Activated CD4-positive, alpha-beta T cell treated with anti-CD3 and anti-CD28 coated beads, Interleukin-2, Interleukin-6, amounts not matched to agents 100 ng/mL and 50 ng/mL, durations not matched to agents 16 hours and 8 hours (primary cell): ENCODE results near the gene IL20RA.
"Not testable (repeated sequence)": the region's sequence is repeated elsewhere in the genome, so short reads cannot be mapped to it uniquely, and the experiment has no call there.

Source experiments
- DNase-seq: peaks from one replicate; pipeline ENCODE4 v3.0.0-alpha.2; 2020

IL20RA gene, protein sequence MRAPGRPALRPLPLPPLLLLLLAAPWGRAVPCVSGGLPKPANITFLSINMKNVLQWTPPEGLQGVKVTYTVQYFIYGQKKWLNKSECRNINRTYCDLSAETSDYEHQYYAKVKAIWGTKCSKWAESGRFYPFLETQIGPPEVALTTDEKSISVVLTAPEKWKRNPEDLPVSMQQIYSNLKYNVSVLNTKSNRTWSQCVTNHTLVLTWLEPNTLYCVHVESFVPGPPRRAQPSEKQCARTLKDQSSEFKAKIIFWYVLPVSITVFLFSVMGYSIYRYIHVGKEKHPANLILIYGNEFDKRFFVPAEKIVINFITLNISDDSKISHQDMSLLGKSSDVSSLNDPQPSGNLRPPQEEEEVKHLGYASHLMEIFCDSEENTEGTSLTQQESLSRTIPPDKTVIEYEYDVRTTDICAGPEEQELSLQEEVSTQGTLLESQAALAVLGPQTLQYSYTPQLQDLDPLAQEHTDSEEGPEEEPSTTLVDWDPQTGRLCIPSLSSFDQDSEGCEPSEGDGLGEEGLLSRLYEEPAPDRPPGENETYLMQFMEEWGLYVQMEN

GRCh38 chr6:137044366-137045221 lies at the start of gene IL20RA:
TSS of gene IL20RA (minus strand) at chr6:137044965. CDS start at chr6:137044728, 237 bp downstream.
- DNase-seq, result no peak

- DNase-seq, result peak; percentile 48
Observed at GRCh38 chr6:137093183-137094069, 48.7 kb upstream of the IL20RA start.

DNA sequence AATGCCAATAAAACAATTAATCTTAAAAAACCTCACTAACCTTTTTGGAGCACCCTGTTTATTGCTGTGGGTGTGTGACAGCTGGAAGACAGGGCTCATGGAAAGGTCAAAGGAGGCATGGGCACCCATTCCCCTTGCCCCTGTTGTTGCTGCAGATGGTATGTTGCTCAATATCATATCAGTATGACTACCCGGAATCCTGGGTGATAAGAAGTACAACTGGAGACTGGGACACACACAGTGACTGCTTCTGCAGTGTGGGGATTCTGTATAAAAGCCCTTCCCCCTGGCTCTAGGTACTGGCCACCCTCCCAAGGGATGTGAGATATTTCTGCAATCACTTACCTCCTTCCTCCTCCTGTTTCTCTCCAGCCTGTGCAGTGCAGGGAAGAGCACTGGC lies 47.3 kb upstream of the IL20RA start:
- no peak for DNase-seq

DNA sequence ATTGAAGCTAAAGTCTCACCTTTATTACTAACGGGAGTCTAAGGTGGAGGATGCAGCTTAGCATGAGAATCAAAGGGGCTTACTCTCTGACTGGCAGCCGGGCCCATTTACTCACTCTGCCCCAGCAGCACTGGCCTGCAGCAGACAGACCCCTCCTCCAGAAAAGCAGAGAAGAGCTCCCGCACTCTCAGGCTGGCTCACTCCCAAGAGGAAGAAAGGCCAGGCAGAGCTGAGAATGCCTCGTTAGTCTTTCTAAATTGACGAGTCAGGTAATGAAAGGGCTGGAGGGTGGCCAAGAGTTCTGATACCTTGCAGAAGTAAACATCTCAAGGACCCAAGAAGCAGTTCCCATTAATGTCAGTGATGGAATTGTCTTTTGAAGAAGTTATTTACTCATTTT lies 44.5 kb upstream of the IL20RA start:
- no peak for DNase-seq

DNA sequence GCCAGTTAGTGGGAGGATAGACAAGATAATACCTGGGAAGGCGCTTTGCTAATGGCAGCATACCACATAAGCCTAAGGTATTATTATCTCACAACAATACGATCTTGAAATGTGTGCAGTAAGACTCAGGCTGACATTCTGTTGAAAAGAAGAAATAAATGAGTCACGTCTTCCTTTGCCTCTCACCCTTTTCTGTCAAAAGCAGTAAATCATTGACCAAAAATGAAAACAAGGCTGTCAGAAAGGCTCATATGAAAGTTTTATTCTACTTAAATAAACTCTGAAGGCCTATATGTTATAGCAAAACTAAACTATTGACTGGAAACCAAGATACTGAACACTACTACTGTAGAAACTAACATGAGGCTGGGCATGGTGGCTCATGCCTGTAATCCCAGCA lies 43.1 kb upstream of the IL20RA start:
- peak; percentile 49 for DNase-seq

- no peak for DNase-seq
Observed at GRCh38 chr6:137086031-137086430, 41.3 kb upstream of the IL20RA start.

GRCh38 chr6:137084865-137085617 lies 40.3 kb upstream of the IL20RA start:
- peak; percentile 34 for DNase-seq

DNA sequence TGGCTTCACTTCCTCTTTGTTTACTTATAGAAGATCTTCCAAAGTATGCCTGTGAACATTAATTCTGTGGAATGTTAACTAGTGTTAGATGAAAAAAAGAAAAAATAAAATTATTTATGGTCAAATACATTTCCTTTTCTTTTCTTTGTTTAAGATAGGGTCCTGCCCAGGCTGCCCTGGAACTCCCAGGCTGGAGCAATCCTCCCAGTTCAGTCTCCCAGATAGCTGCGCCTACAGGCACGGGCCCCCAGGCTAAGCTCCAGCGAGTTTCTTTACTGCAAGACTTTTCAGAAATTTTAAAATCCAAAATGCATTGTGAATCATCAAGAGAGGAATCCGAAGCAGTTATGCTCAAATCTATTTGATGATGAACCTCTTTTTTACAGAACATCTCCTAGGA lies 39.3 kb upstream of the IL20RA start:
- DNase-seq, result no peak

DNA sequence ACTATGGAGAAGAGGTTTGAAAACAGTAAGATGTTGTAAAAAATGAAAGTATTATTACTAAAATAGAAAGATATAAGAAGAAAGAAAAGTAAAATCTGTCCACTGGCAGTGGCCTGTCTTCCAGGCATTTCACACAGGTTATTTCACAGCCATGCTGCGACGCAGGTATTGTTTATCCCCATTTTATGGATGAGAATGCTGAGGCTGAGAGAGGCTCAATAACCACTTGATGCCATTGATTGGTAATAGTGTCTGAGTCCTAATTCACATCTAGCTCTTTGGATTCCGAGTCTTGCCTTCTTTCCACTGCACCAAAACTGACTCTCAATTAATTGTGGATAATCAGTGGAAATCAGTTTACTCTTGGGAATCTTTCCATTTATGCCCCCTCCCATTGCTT lies 37.2 kb upstream of the IL20RA start:
- no peak for DNase-seq

GRCh38 chr6:137080711-137081110 lies 35.9 kb upstream of the IL20RA start:
- no peak for DNase-seq

DNA sequence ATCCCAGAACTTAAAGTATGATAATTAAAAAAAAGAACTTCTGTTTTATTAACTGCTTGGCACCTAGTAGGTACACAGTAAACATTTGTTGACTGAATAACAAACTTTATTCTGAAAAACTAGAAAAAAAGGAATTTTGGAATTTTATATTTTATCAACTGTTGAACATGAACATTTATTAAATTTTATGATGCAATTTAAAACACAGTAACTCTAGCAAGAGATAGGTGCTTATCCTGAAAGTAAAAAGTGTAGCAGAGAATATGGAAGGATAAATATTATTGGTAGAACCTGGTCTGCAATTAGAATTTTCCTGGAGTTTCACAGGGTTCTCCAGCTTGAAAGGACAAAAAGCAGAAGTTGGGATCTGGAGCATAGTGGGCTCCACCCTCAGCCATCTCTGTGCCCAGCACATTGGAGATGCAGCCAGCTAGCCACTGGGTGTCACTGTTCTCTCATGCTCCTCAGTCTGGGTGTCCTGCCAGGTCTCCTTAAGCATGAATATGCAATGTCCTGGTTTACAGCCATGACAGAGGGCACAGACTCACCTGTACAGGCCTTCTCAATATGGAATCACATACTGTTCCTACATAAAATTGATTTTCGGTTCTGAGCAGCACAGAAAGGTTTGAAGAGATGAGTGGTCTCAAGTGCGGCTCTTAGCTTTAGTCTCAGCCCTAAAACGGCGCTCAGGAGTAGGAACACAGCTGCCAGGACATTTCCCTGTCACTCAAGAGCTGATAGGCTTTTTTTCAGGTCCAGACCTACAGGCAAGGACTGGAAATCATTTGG lies 31.7 kb upstream of the IL20RA start:
- peak; percentile 68 for DNase-seq

DNA sequence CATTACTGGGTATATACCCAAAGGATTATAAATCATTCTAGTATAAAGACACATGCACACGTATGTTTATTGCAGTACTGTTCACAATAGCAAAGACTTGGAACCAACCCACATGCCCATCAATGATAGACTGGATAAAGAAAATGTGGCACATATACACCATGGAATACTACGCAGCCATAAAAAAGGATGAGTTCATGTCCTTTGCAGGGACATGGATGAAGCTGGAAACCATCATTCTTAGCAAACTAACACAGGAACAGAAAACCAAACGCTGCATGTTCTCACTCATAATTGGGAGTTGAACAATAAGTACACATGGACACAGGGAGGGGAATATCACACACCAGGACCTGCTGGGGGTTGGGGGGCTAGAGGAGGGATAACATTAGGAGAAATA lies 31.0 kb upstream of the IL20RA start:
- not testable (repeated sequence) for DNase-seq

DNA sequence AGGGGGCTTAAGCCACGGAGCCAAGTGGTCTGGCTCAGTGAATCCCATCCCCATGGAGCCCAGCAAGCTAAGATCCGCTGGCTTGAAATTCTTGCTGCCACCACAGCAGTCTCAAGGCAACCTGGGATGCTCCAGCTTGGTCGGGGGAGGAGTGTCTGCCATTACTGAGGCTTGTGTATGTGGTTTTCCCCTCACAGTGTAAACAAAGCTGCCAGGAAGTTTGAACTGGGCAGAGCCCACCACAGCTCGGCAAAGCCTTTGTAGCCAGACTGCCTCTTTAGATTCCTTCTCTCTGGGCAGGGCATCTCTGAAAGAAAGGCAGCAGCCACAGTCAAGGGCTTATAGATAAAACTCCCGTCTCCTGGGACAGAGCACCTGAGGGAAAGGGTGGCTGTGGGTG lies 25.5 kb upstream of the IL20RA start:
- DNase-seq, result no peak

GRCh38 chr6:137067399-137067798 lies 22.6 kb upstream of the IL20RA start:
- DNase-seq, result no peak

DNA sequence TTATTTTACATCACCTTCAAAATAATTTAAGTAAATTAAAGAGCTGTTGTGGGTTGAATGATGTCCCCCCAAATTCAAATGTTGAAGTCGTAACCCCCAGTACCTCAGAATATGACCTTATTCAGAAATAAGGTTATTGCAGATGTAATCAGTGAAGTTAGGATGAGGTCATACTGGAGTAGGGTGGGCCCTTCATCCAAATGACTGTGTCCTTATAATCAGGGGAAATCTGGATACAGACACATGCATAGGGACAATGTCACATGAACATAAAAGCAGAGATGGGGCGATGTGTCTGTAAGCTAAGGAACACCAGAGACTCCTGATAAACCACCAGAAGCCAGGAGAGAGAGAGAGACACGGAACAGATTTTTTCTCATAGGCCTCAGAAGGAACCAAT lies 13.3 kb upstream of the IL20RA start:
- DNase-seq, result no peak

- no peak for DNase-seq
Observed at GRCh38 chr6:137056121-137056880, 11.5 kb upstream of the IL20RA start.

DNA sequence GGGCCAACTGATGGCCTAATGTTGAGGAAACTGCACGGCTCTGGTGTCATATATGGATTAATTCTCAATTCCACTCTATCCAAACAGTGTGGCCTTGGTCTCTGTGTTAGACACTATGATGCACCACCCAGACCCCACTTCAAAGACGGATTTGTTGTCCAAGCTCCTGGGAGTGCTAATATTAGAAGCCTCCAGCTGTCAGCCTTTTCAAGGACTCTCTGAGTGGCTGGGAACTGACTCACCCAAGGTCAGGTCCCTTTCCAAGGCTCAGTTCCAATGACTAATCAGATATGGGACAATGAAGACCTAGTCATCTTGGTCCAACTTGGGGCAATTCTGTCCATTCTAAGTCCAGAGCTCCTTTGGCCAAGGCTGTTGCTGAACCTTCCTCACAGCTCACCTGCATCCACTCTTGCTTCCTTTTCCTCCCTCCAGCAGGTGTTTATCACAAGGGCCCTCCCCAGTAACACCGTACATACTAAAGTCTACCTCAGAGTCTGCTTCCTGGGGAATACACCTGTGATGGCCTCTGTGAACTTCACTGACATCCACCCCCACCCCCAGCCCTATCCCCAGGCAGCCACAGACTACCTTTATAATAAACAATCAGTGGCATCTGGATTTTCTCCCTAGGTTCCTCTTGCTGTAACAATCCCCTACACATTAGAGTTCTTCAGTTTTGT lies 7.2 kb upstream of the IL20RA start:
- no peak for DNase-seq

GRCh38 chr6:137049095-137049494 lies 4.3 kb upstream of the IL20RA start:
- no peak for DNase-seq

DNA sequence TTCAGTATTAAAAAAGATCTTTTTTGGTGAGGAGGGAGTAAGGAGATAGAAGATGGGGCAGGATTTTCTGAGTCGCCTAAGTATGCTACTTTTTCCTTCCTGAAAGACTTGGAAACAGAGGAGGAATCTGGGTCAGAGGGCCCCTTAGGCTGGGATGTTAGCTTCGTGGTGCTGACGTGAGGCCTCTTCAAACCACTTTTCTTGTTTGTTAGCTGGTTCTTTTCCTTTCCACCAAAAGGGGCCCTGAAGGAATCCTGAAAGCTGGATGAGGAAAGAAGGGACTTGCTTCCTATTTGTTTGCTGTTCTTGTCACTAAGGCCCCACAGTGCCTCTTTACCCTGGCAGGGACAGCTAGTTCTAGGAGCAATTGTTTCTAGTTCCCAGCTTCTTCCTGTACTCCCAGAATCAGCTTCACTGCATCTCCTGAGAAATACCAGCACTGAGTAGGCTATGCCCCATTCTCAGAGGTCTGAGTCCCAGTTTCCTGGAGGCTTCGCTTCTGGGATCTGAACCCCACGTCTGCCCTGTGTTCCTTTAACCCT lies 2.2 kb upstream of the IL20RA start:
- DNase-seq, result no peak
